GM23248 (cell line): ENCODE results near the gene CCDC136. TPM values are rescaled to one million over a fixed set of nuclear protein-coding genes. Genes with fewer than 3 reads are reported as not detected.

ENCODE experiments used
- DNase-seq: peaks from one replicate; pipeline ENCODE4 v3.0.0-alpha.2; 2015
- H2AFZ ChIP-seq: fragments of 200-600 bp; sonication (generic); 2 replicates; pipeline ENCODE4 v1.6.1; 2016; ENCODE audit warnings: antibody characterized with exemption
- H3F3A ChIP-seq: fragments of 200-600 bp; sonication (generic); 2 replicates; pipeline ENCODE4 v1.6.1; 2016; ENCODE audit warnings: mild to moderate bottlenecking, antibody characterized with exemption, mixed run types; ENCODE audit not compliant: insufficient read depth
- H3K27ac ChIP-seq: fragments of 200-600 bp; sonication (generic); 2 replicates; pipeline ENCODE4 v1.5.1; 2016; ENCODE audit warnings: mild to moderate bottlenecking
- H3K27me3 ChIP-seq: fragments of 200-600 bp; sonication (generic); replicated peaks from 2 replicates; pipeline ENCODE4 v1.6.1; 2016; ENCODE audit warnings: mild to moderate bottlenecking; ENCODE audit not compliant: insufficient read depth
- H3K36me3 ChIP-seq: fragments of 200-600 bp; sonication (generic); 2 replicates; pipeline ENCODE4 v1.6.1; 2016; ENCODE audit warnings: low read depth, mild to moderate bottlenecking
- H3K4me1 ChIP-seq: fragments of 200-600 bp; sonication (generic); 2 replicates; pipeline ENCODE4 v1.6.1; 2016; ENCODE audit warnings: mild to moderate bottlenecking; ENCODE audit not compliant: insufficient read depth
- H3K4me2 ChIP-seq: fragments of 200-600 bp; sonication (generic); one replicate; pipeline ENCODE4 v1.6.1; 2016; ENCODE audit warnings: mild to moderate bottlenecking; ENCODE audit not compliant: unreplicated experiment
- H3K4me3 ChIP-seq: fragments of 200-600 bp; sonication (generic); 2 replicates; pipeline ENCODE4 v1.5.1; 2016; ENCODE audit warnings: mild to moderate bottlenecking
- H3K79me2 ChIP-seq: fragments of 200-600 bp; sonication (generic); 2 replicates; pipeline ENCODE4 v1.6.1; 2016; ENCODE audit warnings: mild to moderate bottlenecking; ENCODE audit not compliant: insufficient read depth
- H3K9ac ChIP-seq: fragments of 200-600 bp; sonication (generic); 2 replicates; pipeline ENCODE4 v1.6.1; 2016; ENCODE audit warnings: mild to moderate bottlenecking
- H3K9me2 ChIP-seq: fragments of 200-600 bp; sonication (generic); 2 replicates; pipeline ENCODE4 v1.6.1; 2016; ENCODE audit warnings: mixed run types, mild to moderate bottlenecking, moderate library complexity; ENCODE audit not compliant: insufficient read depth
- H3K9me3 ChIP-seq: fragments of 200-600 bp; sonication (generic); one replicate; pipeline ENCODE4 v1.6.1; 2017; ENCODE audit warnings: low read depth
- H4K20me1 ChIP-seq: fragments of 200-600 bp; sonication (generic); 2 replicates; pipeline ENCODE4 v1.6.0; 2016; ENCODE audit not compliant: insufficient read depth
- EZH2 ChIP-seq: fragments of 200-600 bp; sonication (generic); IDR thresholded peaks from 2 replicates; pipeline ENCODE4 v1.6.1; 2018; ENCODE audit warnings: antibody characterized with exemption, mild to moderate bottlenecking; ENCODE audit not compliant: insufficient read depth, poor library complexity, severe bottlenecking
- EZH2phosphoT487 ChIP-seq: fragments of 200-600 bp; sonication (generic); IDR thresholded peaks from 2 replicates; pipeline ENCODE4 v1.6.1; 2018; ENCODE audit warnings: antibody characterized with exemption, moderate library complexity, mild to moderate bottlenecking, low read depth; ENCODE audit not compliant: insufficient read depth
- WGBS, 2 experiments: methylation state at CpG; one replicate each; pipeline ENCODE4 v1.1.6; 2015 to 2017; ENCODE audit warnings: low lambda C conversion rate in 2 of 2, low coverage in 1 of 2; ENCODE audit errors: missing lambda C conversion rate in 2 of 2; 5-methylcytosine and 5-hydroxymethylcytosine counted together
- in situ Hi-C: fragments of 300-500 bp; cut with MboI; formaldehyde crosslinking; loops from 2 replicates; pipeline ENCODE4 v1.15.0; 2020
- polyA plus RNA-seq: library from polyadenylated mRNA; unstranded; fragments of >200 nt; fragmentation: Nextera tagmentation; extraction: Ambion mirVana; gene quantifications from 2 replicates; pipeline ENCODE4 v1.2.1, GENCODE V29; 2016
- total RNA-seq: library from RNA; depleted of rRNA; stranded (reverse); fragments of >200 nt; shearing (Covaris generic); gene quantifications from 2 replicates; pipeline ENCODE4 v1.2.3, GENCODE V29; 2014

CCDC136 gene
- total and polyA plus RNA-seq, 2 experiments from 2014 or later: 3.1 to 3.9 TPM

DNA sequence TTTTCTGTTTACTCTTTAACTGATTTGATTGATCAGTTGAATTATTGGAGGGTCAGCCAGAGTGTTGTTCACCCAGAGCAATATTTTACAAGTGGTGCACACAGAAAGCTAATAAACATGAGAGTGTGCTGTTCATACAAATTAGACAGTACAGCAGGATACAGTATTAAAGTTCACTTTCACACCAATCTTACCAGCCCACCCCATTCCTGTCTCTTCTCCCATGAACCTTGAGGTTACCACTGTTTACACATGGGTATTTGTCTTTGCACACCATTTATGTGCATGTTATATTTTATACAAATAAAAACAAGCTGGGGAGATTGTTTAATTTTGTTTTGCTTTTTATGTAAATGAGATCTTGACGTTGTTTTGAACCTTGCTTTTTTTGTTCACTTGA is 46.1 kb upstream of the CCDC136 start:
- Histone ChIP-seq H3K27me3 (no peaks in the 10 kb centered on the region), H3K9me3 (no peaks in the 10 kb centered on the region), H3K9ac (0 out of 2 replicates have a peak overlapping the region, but pooled peaks have one; percentile 1), H3K9me2 (no peaks in the 10 kb centered on the region), H3K4me1 (peaks cover 61% of the 10 kb centered on the region), H3K27ac (0 out of 2 replicates have a peak overlapping the region, but pooled peaks have one; percentile 99), H3F3A (peaks cover 91% of the 10 kb centered on the region), H3K36me3 (peaks cover 41% of the 10 kb centered on the region), H3K4me2 (peak overlapping the region; percentile 1), H4K20me1 (peaks cover 46% of the 10 kb centered on the region), H2AFZ (no peak overlapping the region), H3K4me3 (no peak overlapping the region), H3K79me2 (peaks cover 100% of the 10 kb centered on the region)
- TF ChIP-seq EZH2 (no peak), EZH2phosphoT487 (no peak)
- in situ Hi-C loops: no loop called here
- DNase-seq: no peak
- 15 to 24% methylated on average over 1 of the region's 1 CpG for WGBS, 2 experiments

DNA sequence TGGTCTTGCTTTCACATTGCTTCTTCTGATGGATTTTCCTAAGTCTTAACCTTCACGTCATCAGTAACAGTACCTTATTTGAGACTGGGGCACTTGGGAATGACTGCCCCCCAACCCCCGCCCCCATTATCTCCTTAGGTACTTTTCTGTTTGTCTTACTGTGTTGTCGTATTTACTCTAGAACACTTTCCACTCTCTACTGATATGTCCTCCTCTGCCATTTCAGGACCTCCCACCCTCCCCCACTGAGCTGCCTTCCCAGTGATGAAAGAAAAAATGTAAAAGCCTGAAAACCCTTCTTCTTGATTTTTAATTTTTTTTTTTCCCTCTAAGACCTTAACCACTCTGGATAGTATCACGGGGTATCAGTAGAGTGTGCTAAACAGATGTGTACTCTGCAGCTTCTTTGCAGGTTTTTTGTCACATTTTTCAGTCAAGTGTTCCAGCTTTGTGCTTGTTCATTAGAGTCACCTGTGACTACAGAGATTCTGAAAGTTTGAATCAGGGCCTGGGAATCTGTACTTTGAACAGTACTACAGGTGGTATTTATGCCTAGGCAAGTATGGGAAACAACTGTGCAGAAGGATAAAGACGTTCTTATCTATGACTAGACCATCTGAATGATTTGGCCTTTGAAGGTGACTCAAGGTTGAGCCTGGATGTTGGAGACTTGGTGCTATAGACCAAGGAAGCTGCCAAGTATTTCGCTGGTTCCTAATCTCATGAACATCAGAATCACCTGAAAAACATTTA is 44.3 kb upstream of the CCDC136 start:
- no peak for TF ChIP-seq EZH2phosphoT487
- TF ChIP-seq EZH2: no peak

DNA sequence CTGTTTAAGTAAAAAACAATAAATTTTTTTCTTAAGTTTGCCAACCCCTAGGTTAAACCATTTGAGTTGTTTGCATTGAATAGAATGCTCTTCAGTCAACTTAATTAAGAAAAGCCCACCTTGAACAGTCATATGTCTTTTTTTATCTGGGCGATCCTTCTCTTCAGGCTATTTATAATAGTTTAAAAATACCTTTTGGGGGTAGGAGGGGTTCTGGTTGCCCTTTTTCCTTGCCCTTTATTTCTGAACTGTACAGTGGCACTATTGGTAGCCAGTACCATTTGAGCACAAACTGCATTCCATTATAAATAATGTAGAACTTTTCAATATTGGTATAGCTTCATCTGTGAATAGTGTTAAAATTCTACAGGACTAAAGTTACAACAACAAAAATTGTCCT is 39.5 kb upstream of the CCDC136 start:
- Histone ChIP-seq H2AFZ (no peak overlapping the region), H3K9ac (no peak overlapping the region), H3F3A (peaks cover 91% of the 10 kb centered on the region), H3K27me3 (no peaks in the 10 kb centered on the region), H3K4me1 (peaks cover 67% of the 10 kb centered on the region), H3K79me2 (peaks cover 90% of the 10 kb centered on the region), H3K9me2 (no peaks in the 10 kb centered on the region), H3K4me3 (no peak overlapping the region), H3K27ac (no peak overlapping the region), H4K20me1 (peaks cover 18% of the 10 kb centered on the region), H3K9me3 (no peaks in the 10 kb centered on the region), H3K36me3 (peaks cover 77% of the 10 kb centered on the region), H3K4me2 (no peak overlapping the region)
- DNase-seq: no peak
- 97 to 100% methylated on average over 1 of the region's 1 CpG for WGBS, 2 experiments
- in situ Hi-C loops: no loop called here
- no peak for TF ChIP-seq EZH2phosphoT487
- no peak for TF ChIP-seq EZH2

More for the DNA sequence above, 44.3 kb upstream of the CCDC136 start:
- no peak overlapping the region; the same call in 1 of the 2 replicates for H3K4me3 ChIP-seq
- H3K27ac ChIP-seq: peak overlapping the region; percentile 11
- H3K27me3 ChIP-seq: no peaks in the 10 kb centered on the region
- H4K20me1 ChIP-seq: peaks cover 46% of the 10 kb centered on the region
- no peak overlapping the region for H2AFZ ChIP-seq
- no peak overlapping the region for H3K9ac ChIP-seq
- H3K4me2 ChIP-seq: peak overlapping the region; percentile 50
- in situ Hi-C loops: no loop called here
- H3K4me1 ChIP-seq: peaks cover 59% of the 10 kb centered on the region
- peak; percentile 32 for DNase-seq
- H3K79me2 ChIP-seq: peaks cover 100% of the 10 kb centered on the region
- 58 to 65% methylated on average over 6 of the region's 6 CpGs for WGBS, 2 experiments
- H3K9me2 ChIP-seq: no peaks in the 10 kb centered on the region
- H3K9me3 ChIP-seq: no peaks in the 10 kb centered on the region
- H3F3A ChIP-seq: peaks cover 84% of the 10 kb centered on the region
- H3K36me3 ChIP-seq: peaks cover 59% of the 10 kb centered on the region

DNA sequence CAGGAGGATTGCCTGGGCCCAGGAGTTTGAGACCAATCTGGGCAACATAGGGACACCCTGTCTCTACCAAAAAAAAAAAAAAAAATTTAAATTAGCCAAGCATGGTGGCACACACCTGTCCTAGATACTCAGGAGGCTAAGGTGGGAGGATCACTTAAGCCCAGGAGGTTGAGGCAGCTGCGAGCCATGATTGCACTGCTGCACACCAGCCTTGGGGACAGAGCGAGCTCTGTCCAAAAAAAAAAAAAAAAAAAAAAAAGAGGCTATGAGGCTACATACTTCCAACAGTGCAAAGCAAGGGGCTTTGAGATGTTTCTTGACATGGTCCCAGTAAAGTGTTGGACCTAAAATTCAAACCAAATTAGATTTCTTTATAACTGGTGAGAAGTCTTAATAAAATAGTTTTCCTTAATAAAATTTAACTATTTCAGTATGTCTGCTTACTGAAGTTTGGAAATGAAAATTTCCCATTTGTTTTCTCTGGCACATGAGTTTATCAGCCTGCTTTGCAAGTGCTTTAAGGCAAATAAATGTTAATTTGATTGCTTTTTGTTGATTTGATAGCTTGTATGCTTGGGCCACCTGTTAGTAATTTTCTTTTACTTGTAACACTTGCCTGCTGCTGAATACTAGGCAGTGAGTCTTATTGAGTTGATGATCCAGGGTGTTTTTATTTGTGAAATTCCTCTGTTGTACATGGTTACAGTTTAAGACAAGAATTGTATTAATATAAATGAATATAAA is 36.5 kb upstream of the CCDC136 start:
- H4K20me1 ChIP-seq: no peaks in the 10 kb centered on the region; the same call in 1 of the 2 replicates
- H3K9me3 ChIP-seq: no peaks in the 10 kb centered on the region
- DNase-seq: no peak
- peak overlapping the region; percentile 36 for H3K4me3 ChIP-seq
- no peak overlapping the region for H2AFZ ChIP-seq
- TF ChIP-seq EZH2phosphoT487 (no peak), EZH2 (no peak)
- in situ Hi-C loops: no loop called here
- peaks cover 66% of the 10 kb centered on the region for H3K4me1 ChIP-seq
- peaks cover 90% of the 10 kb centered on the region for H3K79me2 ChIP-seq
- H3K36me3 ChIP-seq: peaks cover 80% of the 10 kb centered on the region
- peak overlapping the region; percentile 46 for H3K9ac ChIP-seq
- H3F3A ChIP-seq: peaks cover 91% of the 10 kb centered on the region
- no peaks in the 10 kb centered on the region for H3K9me2 ChIP-seq
- WGBS, 2 experiments: 64 to 72% methylated on average over 2 of the region's 2 CpGs
- peak overlapping the region; percentile 87 for H3K27ac ChIP-seq
- no peaks in the 10 kb centered on the region for H3K27me3 ChIP-seq
- H3K4me2 ChIP-seq: peak overlapping the region; percentile 74
